ENCODE results near the gene CAPN2. TPM values are rescaled to one million over a fixed set of nuclear protein-coding genes. Genes with fewer than 3 reads are reported as not detected.
A peak's percentile ranks its signal among the peaks of the same experiment; 100 is the strongest.

The CAPN2 gene
- polyA plus RNA-seq, 3 donors: 127 to 186 (median 182) TPM

DNA sequence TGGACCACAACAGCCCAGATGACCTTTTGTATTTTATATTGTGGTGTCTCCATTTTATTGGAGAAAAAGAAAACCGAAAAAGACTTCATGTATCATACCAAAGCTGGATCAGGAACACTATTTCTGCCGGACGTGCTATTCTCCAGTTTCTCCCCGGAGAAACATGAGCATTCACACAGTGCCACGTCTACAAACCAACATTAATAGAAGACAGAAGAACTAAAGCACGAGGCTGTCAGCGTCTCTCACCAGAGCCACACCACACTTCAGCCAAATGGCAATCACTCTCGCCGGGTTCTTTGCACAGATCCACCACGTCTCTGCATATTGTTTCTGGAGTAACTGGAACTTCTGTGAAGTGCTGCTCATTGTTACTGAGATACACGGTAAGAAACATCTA, 108.6 kb downstream of the CAPN2 start:
- no peaks in the 10 kb centered on the region for H3K9me3 Mint-ChIP-seq
- peak overlapping the region in 1 of 2 donors; percentile 27 for H3K27ac ChIP-seq (ENCODE audit: low read depth in 1 of 2, low read length in 2 of 2)
- H3K27me3 Mint-ChIP-seq (ENCODE audit: low read depth in 3 of 3): no peaks in the 10 kb centered on the region
- intact Hi-C loops (cut with micrococcal nuclease): loop anchor here in 1 of 2 donors (10.0 kb wide), 1 partner anchor 106 kb away; the partner anchor contains the start of gene CAPN2
- no peak overlapping the region for H3K4me2 ChIP-seq (replicated peaks; ENCODE audit: extremely low read depth, low read length, poor library complexity, severe bottlenecking)
- peaks cover 73% of the 10 kb centered on the region for H4K20me1 ChIP-seq (ENCODE audit: insufficient read depth, low read length)
- no peaks in the 10 kb centered on the region for H3K9me3 ChIP-seq (replicated peaks in 1 of 2; ENCODE audit: control insufficient read depth in 1 of 2, insufficient read depth in 1 of 2, low read length in 2 of 2)
- H3K4me3 Mint-ChIP-seq: no peak overlapping the region
- no peak overlapping the region for H2AFZ ChIP-seq (ENCODE audit: insufficient read depth, low read depth, low read length, poor library complexity, severe bottlenecking)
- H3K36me3 Mint-ChIP-seq: peaks cover 33 to 38% of the 10 kb centered on the region in 2 donors
- peaks cover 27 to 32% of the 10 kb centered on the region in 2 donors for H3K4me1 ChIP-seq (ENCODE audit: control insufficient read depth in 1 of 2, insufficient read depth in 2 of 2, low read length in 2 of 2)
- peak overlapping the region in 4 of 7 donors; percentile 3 to 66 (median 28) for H3K27ac Mint-ChIP-seq
- H3K9ac ChIP-seq (ENCODE audit: insufficient read depth, low read length, poor library complexity, severe bottlenecking): no peak overlapping the region
- H3K36me3 ChIP-seq (replicated peaks in 1 of 2; ENCODE audit: control insufficient read depth in 1 of 2, insufficient read depth in 2 of 2, low read length in 2 of 2): peaks cover 16 to 38% of the 10 kb centered on the region in 2 donors
- H3K27me3 ChIP-seq (ENCODE audit: control insufficient read depth in 2 of 2, insufficient read depth in 2 of 2, low read length in 2 of 2): no peaks in the 10 kb centered on the region
- H3K79me2 ChIP-seq (ENCODE audit: insufficient read depth, low read length): peaks cover 91% of the 10 kb centered on the region
- 98% methylated on average over 4 of the region's 11 CpGs for WGBS (ENCODE audit: insufficient coverage)
- peaks cover 45% of the 10 kb centered on the region for H3K4me1 Mint-ChIP-seq
- H3K4me3 ChIP-seq (replicated peaks in 1 of 3; ENCODE audit: low read depth in 2 of 3, low read length in 3 of 3): no peak overlapping the region
- no peak for DNase-seq
- TF ChIP-seq, protein P1, sequence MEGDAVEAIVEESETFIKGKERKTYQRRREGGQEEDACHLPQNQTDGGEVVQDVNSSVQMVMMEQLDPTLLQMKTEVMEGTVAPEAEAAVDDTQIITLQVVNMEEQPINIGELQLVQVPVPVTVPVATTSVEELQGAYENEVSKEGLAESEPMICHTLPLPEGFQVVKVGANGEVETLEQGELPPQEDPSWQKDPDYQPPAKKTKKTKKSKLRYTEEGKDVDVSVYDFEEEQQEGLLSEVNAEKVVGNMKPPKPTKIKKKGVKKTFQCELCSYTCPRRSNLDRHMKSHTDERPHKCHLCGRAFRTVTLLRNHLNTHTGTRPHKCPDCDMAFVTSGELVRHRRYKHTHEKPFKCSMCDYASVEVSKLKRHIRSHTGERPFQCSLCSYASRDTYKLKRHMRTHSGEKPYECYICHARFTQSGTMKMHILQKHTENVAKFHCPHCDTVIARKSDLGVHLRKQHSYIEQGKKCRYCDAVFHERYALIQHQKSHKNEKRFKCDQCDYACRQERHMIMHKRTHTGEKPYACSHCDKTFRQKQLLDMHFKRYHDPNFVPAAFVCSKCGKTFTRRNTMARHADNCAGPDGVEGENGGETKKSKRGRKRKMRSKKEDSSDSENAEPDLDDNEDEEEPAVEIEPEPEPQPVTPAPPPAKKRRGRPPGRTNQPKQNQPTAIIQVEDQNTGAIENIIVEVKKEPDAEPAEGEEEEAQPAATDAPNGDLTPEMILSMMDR (IDR thresholded peaks at IDR 0.05): no peak

- Histone ChIP-seq H3K9me3 (replicated peaks in 1 of 2; ENCODE audit: control insufficient read depth in 1 of 2, insufficient read depth in 1 of 2, low read length in 2 of 2) (no peaks in the 10 kb centered on the region), H3K4me3 (replicated peaks in 1 of 3; ENCODE audit: low read depth in 2 of 3, low read length in 3 of 3) (no peak overlapping the region), H4K20me1 (ENCODE audit: insufficient read depth, low read length) (peaks cover 83% of the 10 kb centered on the region), H3K4me2 (replicated peaks; ENCODE audit: extremely low read depth, low read length, poor library complexity, severe bottlenecking) (no peak overlapping the region), H3K9ac (ENCODE audit: insufficient read depth, low read length, poor library complexity, severe bottlenecking) (no peak overlapping the region), H3K27me3 (ENCODE audit: control insufficient read depth in 2 of 2, insufficient read depth in 2 of 2, low read length in 2 of 2) (no peaks in the 10 kb centered on the region), H3K4me1 (ENCODE audit: control insufficient read depth in 1 of 2, insufficient read depth in 2 of 2, low read length in 2 of 2) (peaks cover 49 to 57% of the 10 kb centered on the region in 2 donors), H2AFZ (ENCODE audit: insufficient read depth, low read depth, low read length, poor library complexity, severe bottlenecking) (no peak overlapping the region), H3K27ac (ENCODE audit: low read depth in 1 of 2, low read length in 2 of 2) (peak overlapping the region in 1 of 2 donors; percentile 83), H3K36me3 (replicated peaks in 1 of 2; ENCODE audit: control insufficient read depth in 1 of 2, insufficient read depth in 2 of 2, low read length in 2 of 2) (peaks cover 8 to 26% of the 10 kb centered on the region in 2 donors), H3K79me2 (ENCODE audit: insufficient read depth, low read length) (peaks cover 94% of the 10 kb centered on the region)
- 100% methylated on average over 2 of the region's 9 CpGs for WGBS (ENCODE audit: insufficient coverage)
- TF ChIP-seq, protein P1 (IDR thresholded peaks at IDR 0.05): no peak
- no peak for DNase-seq
- peaks cover 26 to 28% of the 10 kb centered on the region in 2 donors for H3K36me3 Mint-ChIP-seq
- peak overlapping the region in 2 of 7 donors; percentile 38 to 94 for H3K27ac Mint-ChIP-seq
- intact Hi-C loops (cut with micrococcal nuclease): loop anchor here in 1 of 2 donors (10.0 kb wide), 1 partner anchor 109 kb away; the partner anchor contains the start of gene CAPN2
- H3K4me1 Mint-ChIP-seq: peaks cover 68% of the 10 kb centered on the region
- no peaks in the 10 kb centered on the region for H3K9me3 Mint-ChIP-seq
- H3K27me3 Mint-ChIP-seq (ENCODE audit: low read depth in 3 of 3): no peaks in the 10 kb centered on the region
- H3K4me3 Mint-ChIP-seq: no peak overlapping the region
These were observed 111.9 kb downstream of the CAPN2 start for GRCh38 chr1:223824287-223824686.

All from CD14-positive monocyte (primary cell).